ENCODE data around the gene HDAC9. TPM values are rescaled to one million over a fixed set of nuclear protein-coding genes. Genes with fewer than 3 reads are reported as not detected.

Gene HDAC9
- total RNA-seq, 1 experiment from 2014 or later, result 7.7 TPM

GRCh38 chr7:18558503-18558902, 63.0 kb downstream of the HDAC9 start:
- Histone ChIP-seq H3K4me1 (ENCODE audit: insufficient read depth, low read length) (no peaks in the 10 kb centered on the region), H3T11ph (ENCODE audit: low read length) (no peak overlapping the region), H3K56ac (ENCODE audit: insufficient read length, low read depth, low read length) (no peak overlapping the region), H2BK120ac (ENCODE audit: low read depth, low read length, poor library complexity, severe bottlenecking) (no peak overlapping the region), H3K4ac (ENCODE audit: low read depth, low read length) (no peak overlapping the region), H3K14ac (ENCODE audit: insufficient read depth, low read length) (no peak overlapping the region), H3K23me2 (ENCODE audit: insufficient read length, low read depth, low read length, poor library complexity, severe bottlenecking) (no peaks in the 10 kb centered on the region), H3K4me2 (ENCODE audit: insufficient read depth, insufficient read length, low read length) (no peak overlapping the region), H4K91ac (ENCODE audit: insufficient read length, low read depth, low read length) (no peak overlapping the region), H2BK15ac (ENCODE audit: low read depth, low read length) (no peak overlapping the region), H2AFZ (ENCODE audit: low read length) (no peak overlapping the region), H2BK20ac (ENCODE audit: low read depth, low read length, poor library complexity, severe bottlenecking) (no peak overlapping the region), H3K18ac (ENCODE audit: insufficient read length, low read depth, low read length) (no peak overlapping the region), H3K79me2 (ENCODE audit: insufficient read depth, low read length) (no peaks in the 10 kb centered on the region), H3K27me3 (ENCODE audit: insufficient read depth, low read length) (no peaks in the 10 kb centered on the region), H2BK12ac (ENCODE audit: insufficient read length, low read depth, low read length) (no peak overlapping the region), H4K8ac (replicated peaks; ENCODE audit: insufficient read length, low read depth, low read length) (no peak overlapping the region), H3K9me3 (ENCODE audit: control insufficient read depth, low read depth, low read length) (no peaks in the 10 kb centered on the region), H4K5ac (ENCODE audit: insufficient read length, low read depth, low read length) (no peak overlapping the region), H4K20me1 (ENCODE audit: control insufficient read depth, insufficient read depth, insufficient read length) (no peaks in the 10 kb centered on the region), H2BK5ac (ENCODE audit: insufficient read length, low read length) (no peak overlapping the region), H3K23ac (ENCODE audit: insufficient read length, low read depth, low read length) (no peak overlapping the region), H3K79me1 (ENCODE audit: insufficient read depth, low read depth, low read length, poor library complexity, severe bottlenecking) (no peaks in the 10 kb centered on the region), H3K27ac (ENCODE audit: insufficient read length, low read depth, low read length) (no peak overlapping the region), H2AK5ac (ENCODE audit: insufficient read length, low read length) (no peak overlapping the region), H3K9ac (ENCODE audit: extremely low read depth, insufficient read length, low read length) (no peak overlapping the region)
- Mint-ChIP-seq H3K36me3 (ENCODE audit: insufficient read depth in 1 of 3, low read depth in 3 of 3) (no peaks in the 10 kb centered on the region; a peak in 1 of 7 replicates), H3K4me1 (no peaks in the 10 kb centered on the region), H3K4me3 (no peak overlapping the region), H3K9me3 (no peaks in the 10 kb centered on the region), H3K27me3 (ENCODE audit: low read depth) (no peaks in the 10 kb centered on the region), H3K27ac (no peak overlapping the region)
- no peak for DNase-seq
- TF ChIP-seq CTCF (conservative IDR thresholded peaks at IDR 0.05), result no peak
- no CpG with 5 or more reads among the region's 3 CpGs for WGBS (ENCODE audit: extremely low coverage, insufficient read length, low lambda C conversion rate)

Data from H9 (cell line).